ENCODE measurements around the gene OMG. TPM values are rescaled to one million over a fixed set of nuclear protein-coding genes. Genes with fewer than 3 reads are reported as not detected.
"Not testable (repeated sequence)": the region's sequence is repeated elsewhere in the genome, so short reads cannot be mapped to it uniquely, and the experiment has no call there.

Gene OMG
- total RNA-seq = 10 to 100 TPM in 3 of 8 experiments, 1 to 10 TPM in 5; 1.2 to 54.9 (median 3.6) TPM

DNA sequence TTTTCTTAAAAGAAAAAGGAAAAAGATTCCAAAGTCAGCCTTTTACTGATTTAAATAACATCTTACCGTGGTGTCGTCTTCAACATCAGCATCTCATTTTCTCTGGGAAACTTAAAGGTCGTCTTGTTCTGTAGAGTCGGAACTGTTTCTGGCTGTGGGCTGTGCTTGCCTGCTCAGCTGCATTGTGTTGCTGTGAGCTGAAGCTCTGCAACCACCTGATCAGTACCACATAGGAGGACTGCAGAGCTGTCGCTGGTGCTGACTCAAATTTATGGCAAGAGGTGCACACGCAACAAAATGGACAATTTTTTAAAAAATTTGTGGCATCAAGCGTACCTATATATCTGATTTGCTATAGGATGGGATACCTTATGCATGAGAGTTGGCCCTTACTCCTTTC lies at the start of gene OMG:
OMG (minus strand) TSS at position 150 of the 400 bp plus-strand sequence. CDS start 908 bp downstream, outside the sequence.
- WGBS, 10 experiments = 54 to 90% (median 72%) methylated on average over 1 to 7 of the region's 7 CpGs
- ATAC-seq (replicated peaks in 6 of 8) = peak in 4 of 8 experiments; percentile 47 to 80 (median 64)
- H3K27ac ChIP-seq = no peak within 1 kb of the TSS
- H3K4me3 ChIP-seq = no peak within 1 kb of the TSS
- in situ Hi-C loops (cut with MboI; ENCODE audit: low pct_unique_long_range_greater_than_20kb in 2 of 9, low sequenced_read_pairs in 9 of 9, unreplicated experiment in 9 of 9) = no loop called here
- peaks cover 0 to 4% of the 10 kb centered on the region in 2 donors for H3K4me1 ChIP-seq (replicated peaks in 1 of 2)

- in situ Hi-C loops (cut with MboI; ENCODE audit: low pct_unique_long_range_greater_than_20kb in 2 of 9, low sequenced_read_pairs in 9 of 9, unreplicated experiment in 9 of 9); H3K27ac ChIP-seq; H3K4me3 ChIP-seq; H3K4me1 ChIP-seq (replicated peaks in 1 of 2): not testable (repeated sequence)
- WGBS, 10 experiments = 100% methylated on average over 3 of the region's 34 CpGs; no CpG with 5 or more reads in 9 of the 10 experiments
- ATAC-seq (replicated peaks in 6 of 8) = peak in 4 of 8 experiments; percentile 16 to 49 (median 24)
Observed at GRCh38 chr17:31345191-31345747, 48.2 kb upstream of the OMG start.

DNA sequence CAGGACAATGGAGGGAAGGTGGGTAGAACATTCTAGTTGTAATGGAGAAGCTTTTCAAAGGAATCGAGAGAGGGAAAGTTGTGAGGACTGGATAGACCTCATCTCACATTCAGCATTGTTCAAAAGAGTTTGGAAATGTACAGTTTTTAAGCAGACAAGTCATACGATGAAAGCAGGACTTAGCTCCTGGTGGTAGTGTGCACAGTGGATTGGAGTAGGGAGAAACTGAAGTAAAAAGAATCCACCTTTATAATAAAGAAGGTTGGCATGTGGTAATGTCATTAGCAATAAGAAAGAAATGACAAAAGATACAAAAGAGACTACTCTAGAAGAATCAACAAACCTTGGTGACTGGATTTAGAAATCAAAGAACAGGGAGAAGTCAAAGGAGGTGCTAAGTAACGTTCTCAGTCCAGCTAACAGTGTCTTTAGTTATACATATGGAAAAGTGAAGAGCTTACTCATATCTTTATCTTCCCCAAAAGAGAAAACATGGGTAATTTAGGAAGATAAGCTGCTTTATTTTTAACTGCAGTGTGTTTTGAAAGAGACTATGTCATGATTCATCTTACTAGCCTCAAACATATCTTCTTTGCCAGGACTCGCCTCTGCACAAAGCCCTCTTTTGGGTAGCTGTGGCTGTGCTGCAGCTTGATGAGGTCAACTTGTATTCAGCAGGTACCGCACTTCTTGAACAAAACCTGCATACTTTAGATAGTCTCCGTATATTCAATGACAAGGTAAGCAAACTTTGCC lies 43.0 kb upstream of the OMG start:
- no peaks in the 10 kb centered on the region for H3K4me1 ChIP-seq (replicated peaks in 1 of 2)
- in situ Hi-C loops (cut with MboI; ENCODE audit: low pct_unique_long_range_greater_than_20kb in 2 of 9, low sequenced_read_pairs in 9 of 9, unreplicated experiment in 9 of 9) = no loop called here
- no peak overlapping the region for H3K4me3 ChIP-seq
- H3K27ac ChIP-seq = no peak overlapping the region
- peak in 2 of 8 experiments; percentile 41 to 61 for ATAC-seq (replicated peaks in 6 of 8)
- WGBS, 10 experiments = 72 to 90% (median 78%) methylated on average over 3 to 6 of the region's 6 CpGs

DNA sequence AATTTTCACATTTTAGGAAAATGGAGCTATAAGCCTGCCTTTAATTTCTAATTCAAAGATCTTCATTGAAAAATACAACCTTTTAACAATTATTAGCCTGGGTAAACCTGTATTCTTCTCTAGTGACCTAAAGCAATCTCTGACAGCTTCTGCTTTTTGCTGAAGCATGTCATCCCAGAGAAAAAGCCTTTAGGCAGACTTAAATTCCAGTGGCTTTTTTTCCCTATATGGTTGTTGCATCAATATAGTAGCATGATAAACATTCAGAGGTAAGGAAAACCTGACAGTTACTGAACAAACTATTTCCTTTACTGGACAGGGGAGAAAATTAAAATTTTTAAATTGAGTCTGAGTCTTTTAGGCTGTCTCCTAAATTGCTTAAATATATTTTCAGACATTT lies 32.2 kb upstream of the OMG start:
- in situ Hi-C loops (cut with MboI; ENCODE audit: low pct_unique_long_range_greater_than_20kb in 2 of 9, low sequenced_read_pairs in 9 of 9, unreplicated experiment in 9 of 9) = no loop called here
- no peak overlapping the region for H3K27ac ChIP-seq
- H3K4me1 ChIP-seq (replicated peaks in 1 of 2) = no peaks in the 10 kb centered on the region
- H3K4me3 ChIP-seq = no peak overlapping the region
- ATAC-seq (replicated peaks in 6 of 8) = no peak

- in situ Hi-C loops (cut with MboI; ENCODE audit: low pct_unique_long_range_greater_than_20kb in 2 of 9, low sequenced_read_pairs in 9 of 9, unreplicated experiment in 9 of 9) = no loop called here
- H3K4me3 ChIP-seq = no peak overlapping the region
- ATAC-seq (replicated peaks in 6 of 8) = peak in 2 of 8 experiments; percentile 22 to 33
- no peak overlapping the region for H3K27ac ChIP-seq
- no peaks in the 10 kb centered on the region for H3K4me1 ChIP-seq (replicated peaks in 1 of 2)
Observed at GRCh38 chr17:31328160-31328535, 31.1 kb upstream of the OMG start.

- in situ Hi-C loops (cut with MboI; ENCODE audit: low pct_unique_long_range_greater_than_20kb in 2 of 9, low sequenced_read_pairs in 9 of 9, unreplicated experiment in 9 of 9) = no loop called here
- no peak overlapping the region for H3K4me3 ChIP-seq
- 47 to 100% (median 92%) methylated on average over 2 to 12 of the region's 12 CpGs for WGBS, 10 experiments
- no peaks in the 10 kb centered on the region for H3K4me1 ChIP-seq (replicated peaks in 1 of 2)
- ATAC-seq (replicated peaks in 6 of 8) = peak in 2 of 8 experiments; percentile 42 to 67
- H3K27ac ChIP-seq = no peak overlapping the region
Observed at GRCh38 chr17:31327534-31328159, 30.6 kb upstream of the OMG start.

GRCh38 chr17:31323551-31323950 lies 26.5 kb upstream of the OMG start:
- in situ Hi-C loops (cut with MboI; ENCODE audit: low pct_unique_long_range_greater_than_20kb in 2 of 9, low sequenced_read_pairs in 9 of 9, unreplicated experiment in 9 of 9) = no loop called here
- no peak overlapping the region for H3K27ac ChIP-seq
- ATAC-seq (replicated peaks in 6 of 8) = no peak
- no peak overlapping the region for H3K4me3 ChIP-seq
- peaks cover 0 to 1% of the 10 kb centered on the region in 2 donors for H3K4me1 ChIP-seq (replicated peaks in 1 of 2)

DNA sequence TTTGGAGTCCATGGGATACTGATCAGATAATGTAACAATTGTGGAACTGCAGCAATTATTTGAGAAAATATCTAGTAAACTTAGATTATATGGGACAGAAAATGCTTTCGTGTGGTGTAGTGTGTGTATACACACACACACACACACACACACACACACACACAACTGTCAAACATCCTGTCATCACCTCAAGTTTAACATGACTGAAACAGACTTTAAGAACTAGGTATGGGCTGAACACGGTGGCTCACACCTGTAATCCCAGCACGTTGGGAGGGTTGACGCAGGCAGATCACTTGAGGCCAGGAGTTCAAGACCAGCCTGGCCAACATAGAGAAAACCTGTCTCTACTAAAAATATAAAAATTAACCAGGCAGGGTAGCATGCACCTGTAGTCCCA lies 24.9 kb upstream of the OMG start:
- in situ Hi-C loops (cut with MboI; ENCODE audit: low pct_unique_long_range_greater_than_20kb in 2 of 9, low sequenced_read_pairs in 9 of 9, unreplicated experiment in 9 of 9) = no loop called here
- no peak overlapping the region for H3K27ac ChIP-seq
- peaks cover 0 to 4% of the 10 kb centered on the region in 2 donors for H3K4me1 ChIP-seq (replicated peaks in 1 of 2)

GRCh38 chr17:31321481-31321880 lies 24.4 kb upstream of the OMG start, which contains the start of gene EVI2A:
Gene EVI2A, minus strand, starts transcription at chr17:31321622. Its CDS starts 2,609 bp downstream, at chr17:31319013.
- ATAC-seq (replicated peaks in 6 of 8) = peak in 2 of 8 experiments; percentile 32 to 36
- H3K4me1 ChIP-seq (replicated peaks in 1 of 2) = peaks cover 0 to 4% of the 10 kb centered on the region in 2 donors
- in situ Hi-C loops (cut with MboI; ENCODE audit: low pct_unique_long_range_greater_than_20kb in 2 of 9, low sequenced_read_pairs in 9 of 9, unreplicated experiment in 9 of 9) = no loop called here
- 0 to 100% (median 91%) methylated on average over 1 to 3 of the region's 3 CpGs; no CpG with 5 or more reads in 3 of the 10 experiments for WGBS, 10 experiments
- H3K4me3 ChIP-seq = no peak within 1 kb of the TSS
- H3K27ac ChIP-seq = no peak within 1 kb of the TSS

More for the DNA sequence above, 24.9 kb upstream of the OMG start:
- H3K4me3 ChIP-seq = no peak overlapping the region
- 86 to 100% (median 100%) methylated on average over 1 to 4 of the region's 4 CpGs; no CpG with 5 or more reads in 3 of the 10 experiments for WGBS, 10 experiments
- no peak for ATAC-seq (replicated peaks in 6 of 8)

- WGBS, 10 experiments = 38 to 100% (median 80%) methylated on average over 1 of the region's 1 CpG; no CpG with 5 or more reads in 1 of the 10 experiments
- no peak overlapping the region for H3K4me3 ChIP-seq
- ATAC-seq (replicated peaks in 6 of 8) = no peak
- H3K27ac ChIP-seq = no peak overlapping the region
- H3K4me1 ChIP-seq (replicated peaks in 1 of 2) = peaks cover 0 to 4% of the 10 kb centered on the region in 2 donors
- in situ Hi-C loops (cut with MboI; ENCODE audit: low pct_unique_long_range_greater_than_20kb in 2 of 9, low sequenced_read_pairs in 9 of 9, unreplicated experiment in 9 of 9) = no loop called here
Observed at GRCh38 chr17:31320791-31321190, 23.8 kb upstream of the OMG start.

- Histone ChIP-seq H3K4me1 (replicated peaks in 1 of 2) (peaks cover 0 to 4% of the 10 kb centered on the region in 2 donors), H3K27ac (no peak overlapping the region), H3K4me3 (no peak overlapping the region)
- no peak for ATAC-seq (replicated peaks in 6 of 8)
- WGBS, 10 experiments = 75 to 100% (median 93%) methylated on average over 1 to 2 of the region's 2 CpGs
- in situ Hi-C loops (cut with MboI; ENCODE audit: low pct_unique_long_range_greater_than_20kb in 2 of 9, low sequenced_read_pairs in 9 of 9, unreplicated experiment in 9 of 9) = no loop called here
Observed at GRCh38 chr17:31320241-31320640, 23.2 kb upstream of the OMG start.

DNA sequence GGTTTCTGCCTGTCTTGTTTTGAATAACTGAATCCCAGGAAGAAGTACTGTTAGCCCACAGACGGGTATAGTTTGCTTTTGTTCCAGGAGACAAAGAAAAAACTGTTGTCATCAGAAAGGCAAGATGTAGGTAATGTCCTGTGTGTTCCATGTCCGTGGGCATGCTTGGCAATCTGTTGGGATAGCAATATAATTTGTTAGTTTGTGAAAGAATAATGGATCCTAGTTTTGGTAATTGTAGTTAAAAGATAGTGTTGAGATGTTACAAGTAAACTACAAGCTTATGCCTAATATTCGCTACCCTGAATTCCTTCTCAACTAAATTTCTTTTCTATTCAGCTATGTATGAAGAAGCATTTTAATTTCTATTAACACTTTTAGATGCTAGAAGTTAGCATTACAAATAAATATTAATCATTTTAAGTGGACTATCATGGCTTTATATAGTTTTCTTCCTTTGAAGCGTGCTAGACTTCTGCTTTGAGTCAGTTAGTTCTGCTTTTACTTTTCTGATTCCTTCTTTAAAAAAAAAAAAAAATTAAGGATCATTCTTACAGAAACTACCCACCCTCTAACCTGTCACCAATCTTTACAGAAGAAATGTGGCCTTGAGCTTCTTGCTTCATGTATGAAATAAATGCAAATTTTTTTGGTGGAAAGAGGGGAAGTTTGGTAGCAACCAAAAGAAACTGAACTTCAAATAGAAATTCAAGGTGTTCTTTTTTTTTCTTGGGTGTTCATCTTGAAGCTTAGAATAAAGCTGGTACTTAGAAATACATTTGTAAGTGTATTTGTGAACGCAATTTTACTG lies 22.0 kb upstream of the OMG start:
- Histone ChIP-seq H3K4me1 (replicated peaks in 1 of 2) (peaks cover 0 to 4% of the 10 kb centered on the region in 2 donors), H3K4me3 (no peak overlapping the region), H3K27ac (no peak overlapping the region)
- 79 to 100% (median 91%) methylated on average over 2 to 5 of the region's 5 CpGs for WGBS, 10 experiments
- peak in 2 of 8 experiments; percentile 10 to 15 for ATAC-seq (replicated peaks in 6 of 8)
- in situ Hi-C loops (cut with MboI; ENCODE audit: low pct_unique_long_range_greater_than_20kb in 2 of 9, low sequenced_read_pairs in 9 of 9, unreplicated experiment in 9 of 9) = no loop called here

All from motor neuron (in vitro differentiated cells).